Smooth muscle cell (in vitro differentiated cells): ENCODE data around the gene TMTC4. TPM values are rescaled to one million over a fixed set of nuclear protein-coding genes. Genes with fewer than 3 reads are reported as not detected.

ENCODE experiments used
- DNase-seq: peaks from one replicate; lab custom pipeline; 2025; ENCODE audit not compliant: unreplicated experiment; lab: John Stamatoyannopoulos, UW
- H2AFZ ChIP-seq: fragments of 200-600 bp; sonication (generic); 2 replicates; pipeline ENCODE4 v1.6.0; 2016; ENCODE audit warnings: antibody characterized with exemption, low read depth, mild to moderate bottlenecking
- H3F3A ChIP-seq: fragments of 200-600 bp; sonication (generic); 2 replicates; pipeline ENCODE4 v1.6.0; 2017; ENCODE audit warnings: antibody characterized with exemption, low read depth
- H3K27ac ChIP-seq: fragments of 200-600 bp; sonication (generic); 2 replicates; pipeline ENCODE4 v1.5.1; 2016; ENCODE audit warnings: low read depth, mild to moderate bottlenecking
- H3K27me3 ChIP-seq: fragments of 200-600 bp; sonication (generic); 2 replicates; pipeline ENCODE4 v1.6.1; 2016; ENCODE audit warnings: low read depth, mild to moderate bottlenecking
- H3K36me3 ChIP-seq: fragments of 200-600 bp; sonication (generic); 2 replicates; pipeline ENCODE4 v1.5.1; 2016; ENCODE audit warnings: low read depth
- H3K4me1 ChIP-seq: fragments of 200-600 bp; sonication (generic); 2 replicates; pipeline ENCODE4 v1.5.1; 2016; ENCODE audit warnings: low read depth
- H3K4me2 ChIP-seq: fragments of 200-600 bp; sonication (generic); 2 replicates; pipeline ENCODE4 v1.6.0; 2016; ENCODE audit warnings: mild to moderate bottlenecking
- H3K4me3 ChIP-seq: fragments of 200-600 bp; sonication (generic); 2 replicates; pipeline ENCODE4 v1.5.1; 2016; ENCODE audit warnings: mild to moderate bottlenecking
- H3K79me2 ChIP-seq: fragments of 200-600 bp; sonication (generic); 2 replicates; pipeline ENCODE4 v1.6.0; 2016; ENCODE audit warnings: low read depth, mild to moderate bottlenecking
- H3K9ac ChIP-seq: fragments of 200-600 bp; sonication (generic); 2 replicates; pipeline ENCODE4 v1.6.0; 2016; ENCODE audit warnings: low read depth
- H3K9me3 ChIP-seq: fragments of 200-600 bp; sonication (generic); replicated peaks from 2 replicates; pipeline ENCODE4 v1.5.1; 2016; ENCODE audit warnings: low read depth
- H4K20me1 ChIP-seq: fragments of 200-600 bp; sonication (generic); 2 replicates; pipeline ENCODE4 v1.6.0; 2016; ENCODE audit warnings: low read depth
- CTCF ChIP-seq: fragments of 200-600 bp; sonication (generic); IDR thresholded peaks from 2 replicates; pipeline ENCODE4 v1.5.1; 2017; ENCODE audit warnings: borderline replicate concordance, mild to moderate bottlenecking, antibody characterized with exemption; ENCODE audit not compliant: insufficient read depth, poor library complexity, severe bottlenecking
- WGBS: methylation state at CpG from one replicate; pipeline ENCODE4 v1.1.7; 2016; ENCODE audit warnings: low lambda C conversion rate; 5-methylcytosine and 5-hydroxymethylcytosine counted together
- polyA plus RNA-seq: library from polyadenylated mRNA; unstranded; fragments of >200 nt; fragmentation: Nextera tagmentation; extraction: Ambion mirVana; gene quantifications from 2 replicates; pipeline ENCODE4 v1.2.1, GENCODE V29; 2016
- total RNA-seq: library from RNA; depleted of rRNA; stranded (reverse); fragments of >200 nt; gene quantifications from 2 replicates; pipeline ENCODE4 v1.2.3, GENCODE V29; 2014

The TMTC4 gene
- total and polyA plus RNA-seq, 2 experiments from 2014 or later, result 6.6 to 7.4 TPM

- Histone ChIP-seq H3K27me3 (no peaks in the 10 kb centered on the region), H3K4me3 (no peak overlapping the region), H3K27ac (no peak overlapping the region), H2AFZ (no peak overlapping the region), H3K4me1 (no peaks in the 10 kb centered on the region), H3K9ac (no peak overlapping the region), H3K36me3 (no peaks in the 10 kb centered on the region), H4K20me1 (no peaks in the 10 kb centered on the region), H3K9me3 (no peaks in the 10 kb centered on the region), H3F3A (no peaks in the 10 kb centered on the region), H3K79me2 (no peaks in the 10 kb centered on the region), H3K4me2 (no peak overlapping the region)
- no peak for DNase-seq
- no peak for TF ChIP-seq CTCF
- 93% methylated on average over 7 of the region's 7 CpGs for WGBS
Observed at GRCh38 chr13:100563779-100564178, 110.8 kb downstream of the TMTC4 start.

- Histone ChIP-seq H3K4me3 (no peak overlapping the region), H3K27ac (no peak overlapping the region), H3K79me2 (no peaks in the 10 kb centered on the region), H3K36me3 (no peaks in the 10 kb centered on the region), H3K4me2 (no peak overlapping the region), H3K9me3 (no peaks in the 10 kb centered on the region), H4K20me1 (no peaks in the 10 kb centered on the region), H3F3A (no peaks in the 10 kb centered on the region), H2AFZ (no peak overlapping the region), H3K4me1 (no peaks in the 10 kb centered on the region), H3K27me3 (no peaks in the 10 kb centered on the region), H3K9ac (no peak overlapping the region)
- DNase-seq, result no peak
- WGBS, result 65% methylated on average over 7 of the region's 7 CpGs
- TF ChIP-seq CTCF, result no peak
Observed at GRCh38 chr13:100561599-100562204, 112.9 kb downstream of the TMTC4 start.

- no peak overlapping the region for H3K27ac ChIP-seq
- H4K20me1 ChIP-seq, result no peaks in the 10 kb centered on the region
- H2AFZ ChIP-seq, result no peak overlapping the region
- no peaks in the 10 kb centered on the region for H3K36me3 ChIP-seq
- no peaks in the 10 kb centered on the region for H3K9me3 ChIP-seq
- H3K79me2 ChIP-seq, result no peaks in the 10 kb centered on the region
- H3K4me2 ChIP-seq, result no peak overlapping the region
- no peak for TF ChIP-seq CTCF
- H3K4me1 ChIP-seq, result no peaks in the 10 kb centered on the region
- no peak overlapping the region for H3K9ac ChIP-seq
- 83% methylated on average over 2 of the region's 2 CpGs for WGBS
- DNase-seq, result no peak
- H3K4me3 ChIP-seq, result no peak overlapping the region
- no peaks in the 10 kb centered on the region for H3K27me3 ChIP-seq
- H3F3A ChIP-seq, result no peaks in the 10 kb centered on the region
Observed at GRCh38 chr13:100561158-100561499, 113.5 kb downstream of the TMTC4 start.

- H3K9me3 ChIP-seq, result no peaks in the 10 kb centered on the region
- no peaks in the 10 kb centered on the region for H4K20me1 ChIP-seq
- no peaks in the 10 kb centered on the region for H3K27me3 ChIP-seq
- no peak overlapping the region for H3K27ac ChIP-seq
- no peaks in the 10 kb centered on the region for H3K79me2 ChIP-seq
- no peak for DNase-seq
- H2AFZ ChIP-seq, result no peak overlapping the region
- no peak overlapping the region for H3K9ac ChIP-seq
- no peaks in the 10 kb centered on the region for H3K36me3 ChIP-seq
- no peaks in the 10 kb centered on the region for H3K4me1 ChIP-seq
- no peak for TF ChIP-seq CTCF
- H3K4me3 ChIP-seq, result no peak overlapping the region
- 91% methylated on average over 15 of the region's 15 CpGs for WGBS
- H3K4me2 ChIP-seq, result no peak overlapping the region
- H3F3A ChIP-seq, result no peaks in the 10 kb centered on the region
Observed at GRCh38 chr13:100560498-100561157, 114.0 kb downstream of the TMTC4 start.
